Occipital lobe (tissue), 2 donors: ENCODE data around the gene RASGRF2. TPM values are rescaled to one million over a fixed set of nuclear protein-coding genes. Genes with fewer than 3 reads are reported as not detected.

Experiments used
- DNase-seq: peaks from one replicate; lab custom pipeline; 2025; lab: John Stamatoyannopoulos, UW
- total RNA-seq: library from RNA; depleted of rRNA; stranded (reverse); fragments of >200 nt; gene quantifications from one replicate; pipeline ENCODE4 v1.2.3, GENCODE V29; 2014

RASGRF2 gene
- total RNA-seq, 1 donor from 2014 or later: 20.0 TPM

DNA sequence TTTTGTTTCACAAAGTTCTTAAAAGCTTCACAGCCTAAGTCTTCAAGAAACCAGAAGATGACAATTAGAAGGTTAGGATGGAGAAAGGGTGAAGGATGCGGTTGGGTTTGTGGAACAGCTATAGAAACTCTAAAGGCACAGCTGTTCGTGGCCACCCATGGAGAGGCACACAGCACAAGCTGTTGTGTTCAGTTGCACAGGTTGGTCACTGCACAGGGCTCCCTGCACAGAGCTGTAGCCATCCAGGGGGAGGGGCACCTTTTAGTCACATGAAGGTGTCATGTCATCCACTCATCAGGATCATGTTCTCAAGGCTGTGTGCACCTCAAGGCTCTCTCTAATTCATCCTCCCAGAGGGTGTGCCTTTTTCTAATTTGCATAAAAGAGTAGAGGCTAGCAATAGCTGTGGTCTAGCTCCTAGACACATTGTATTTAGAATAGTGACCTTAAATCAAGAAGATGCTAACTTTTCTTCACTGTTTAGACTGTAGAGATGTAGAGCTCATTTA is 5.0 kb upstream of the RASGRF2 start:
- no peak for DNase-seq

DNA sequence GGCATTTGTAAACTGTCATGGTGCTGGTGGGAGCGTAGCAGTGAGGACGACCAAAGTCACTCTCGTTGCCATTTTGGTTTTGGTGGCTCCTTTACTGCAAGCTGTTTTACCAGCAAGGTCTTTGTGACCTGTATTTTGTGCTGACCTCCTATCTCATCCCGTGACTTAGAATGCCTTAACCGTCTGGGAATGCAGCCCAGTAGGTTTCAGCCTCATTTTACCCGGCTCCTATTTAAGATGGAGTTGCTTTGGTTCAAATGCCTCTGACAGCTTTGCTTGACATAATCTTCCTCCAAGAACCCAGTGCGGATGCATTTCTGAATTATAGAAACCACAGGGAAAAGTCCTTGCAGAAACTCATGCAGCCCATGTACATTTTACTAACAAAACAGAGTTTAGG is 3.9 kb upstream of the RASGRF2 start:
- DNase-seq: no peak

DNA sequence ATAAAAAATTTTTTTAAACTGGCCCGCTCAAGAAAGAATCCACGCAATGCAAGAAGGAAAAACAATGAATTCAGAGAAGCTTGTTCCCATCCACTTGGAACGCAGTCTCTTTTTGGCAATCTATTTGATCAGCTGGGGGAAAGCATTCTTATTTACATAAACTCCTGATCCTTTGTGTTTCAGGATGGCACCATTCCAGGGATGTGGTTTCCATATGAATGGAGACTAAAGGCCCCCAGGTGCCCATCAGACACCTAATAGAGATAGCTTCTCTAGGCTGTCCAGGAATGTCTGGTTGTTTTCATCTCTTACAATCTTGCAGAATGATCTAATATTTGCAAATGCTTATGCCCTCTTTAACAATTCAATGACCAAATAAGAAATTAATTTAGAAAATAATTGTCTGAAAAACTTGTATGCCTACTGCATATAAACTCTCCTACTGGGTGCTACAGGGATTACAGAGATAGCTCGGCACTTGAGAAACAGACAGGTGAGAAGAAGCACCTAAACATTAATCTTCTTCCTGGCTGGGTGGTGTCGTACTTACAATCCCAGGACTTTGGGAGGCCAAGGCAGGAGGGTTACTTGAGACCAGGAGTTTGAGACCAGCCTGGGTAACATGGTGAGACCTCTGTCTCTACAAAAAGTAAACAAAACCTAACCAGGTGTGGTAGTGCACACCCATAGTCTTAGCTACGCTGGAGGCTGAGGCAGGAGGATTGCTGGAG is 3.0 kb upstream of the RASGRF2 start:
- no peak for DNase-seq

DNA sequence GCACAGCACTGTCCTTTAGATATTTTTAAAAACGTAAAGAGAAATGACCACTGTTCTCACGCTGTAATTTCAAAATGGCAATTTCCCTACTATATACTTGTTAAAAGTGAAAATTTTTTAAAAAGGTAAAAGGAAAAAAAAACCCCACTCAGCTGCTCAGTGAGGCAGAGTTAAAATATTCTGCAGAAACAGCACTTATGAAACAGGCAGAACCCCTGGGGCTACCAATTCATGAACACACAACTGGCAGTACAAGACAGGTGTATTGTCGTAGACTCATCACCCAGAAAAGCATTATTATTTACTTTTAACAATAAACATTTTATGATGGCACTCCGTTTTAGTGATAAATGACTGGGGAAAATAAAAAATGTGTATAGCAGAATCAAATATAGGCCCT is 1.5 kb upstream of the RASGRF2 start:
- DNase-seq: no peak

DNA sequence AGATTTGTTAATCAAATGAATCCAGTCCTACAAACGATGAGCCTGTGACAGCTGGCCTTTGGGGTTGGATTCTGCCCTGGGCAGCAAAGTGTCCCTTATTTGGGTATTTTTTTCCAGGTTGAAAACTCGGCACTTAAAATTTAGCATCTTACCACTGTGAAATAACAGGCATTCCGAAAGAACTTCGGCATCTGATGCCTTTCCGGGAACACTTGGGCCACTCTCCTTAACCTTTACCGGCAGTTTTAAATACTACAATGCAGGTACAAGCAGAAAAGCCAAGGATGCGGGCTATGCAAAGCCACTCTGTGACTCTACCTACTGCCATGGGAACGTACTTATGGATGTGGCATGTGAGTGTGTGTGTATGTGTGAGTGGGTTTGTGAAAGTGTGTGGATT is 1.0 kb upstream of the RASGRF2 start:
- no peak for DNase-seq

DNA sequence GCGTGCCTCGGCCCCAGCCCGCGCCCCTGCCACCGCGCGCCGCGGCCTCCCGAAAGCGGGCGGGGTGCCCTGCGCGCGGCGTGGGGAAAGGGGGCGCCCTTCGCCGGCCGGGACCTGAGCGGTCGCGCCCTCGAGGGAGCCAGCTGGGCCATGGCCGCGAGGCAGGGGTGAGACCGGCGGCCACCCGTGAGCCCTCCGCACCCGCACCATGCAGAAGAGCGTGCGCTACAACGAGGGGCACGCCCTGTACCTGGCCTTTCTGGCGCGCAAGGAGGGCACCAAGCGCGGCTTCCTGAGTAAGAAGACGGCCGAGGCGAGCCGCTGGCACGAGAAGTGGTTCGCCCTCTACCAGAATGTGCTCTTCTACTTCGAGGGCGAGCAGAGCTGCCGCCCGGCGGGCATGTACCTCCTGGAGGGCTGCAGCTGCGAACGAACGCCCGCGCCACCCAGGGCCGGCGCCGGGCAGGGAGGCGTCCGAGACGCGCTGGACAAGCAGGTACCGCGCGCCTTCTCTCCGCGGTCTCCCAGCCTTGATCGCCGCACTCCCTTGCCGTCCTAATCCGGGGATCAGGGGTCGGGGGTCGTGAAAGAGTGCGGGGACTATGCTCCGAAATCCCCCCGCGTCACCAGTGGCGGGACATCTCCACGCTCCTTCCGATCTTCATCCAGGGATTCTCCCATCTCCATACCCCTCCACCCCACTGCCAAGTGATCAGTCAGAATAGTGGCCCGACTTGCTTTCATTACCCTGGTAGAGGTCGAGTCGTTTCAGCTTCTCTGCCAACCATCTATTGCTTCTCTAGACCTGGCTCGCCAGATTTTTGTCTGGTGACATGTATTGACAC is 590 bp downstream of the RASGRF2 start:
- peak; percentile 59 for DNase-seq

DNA sequence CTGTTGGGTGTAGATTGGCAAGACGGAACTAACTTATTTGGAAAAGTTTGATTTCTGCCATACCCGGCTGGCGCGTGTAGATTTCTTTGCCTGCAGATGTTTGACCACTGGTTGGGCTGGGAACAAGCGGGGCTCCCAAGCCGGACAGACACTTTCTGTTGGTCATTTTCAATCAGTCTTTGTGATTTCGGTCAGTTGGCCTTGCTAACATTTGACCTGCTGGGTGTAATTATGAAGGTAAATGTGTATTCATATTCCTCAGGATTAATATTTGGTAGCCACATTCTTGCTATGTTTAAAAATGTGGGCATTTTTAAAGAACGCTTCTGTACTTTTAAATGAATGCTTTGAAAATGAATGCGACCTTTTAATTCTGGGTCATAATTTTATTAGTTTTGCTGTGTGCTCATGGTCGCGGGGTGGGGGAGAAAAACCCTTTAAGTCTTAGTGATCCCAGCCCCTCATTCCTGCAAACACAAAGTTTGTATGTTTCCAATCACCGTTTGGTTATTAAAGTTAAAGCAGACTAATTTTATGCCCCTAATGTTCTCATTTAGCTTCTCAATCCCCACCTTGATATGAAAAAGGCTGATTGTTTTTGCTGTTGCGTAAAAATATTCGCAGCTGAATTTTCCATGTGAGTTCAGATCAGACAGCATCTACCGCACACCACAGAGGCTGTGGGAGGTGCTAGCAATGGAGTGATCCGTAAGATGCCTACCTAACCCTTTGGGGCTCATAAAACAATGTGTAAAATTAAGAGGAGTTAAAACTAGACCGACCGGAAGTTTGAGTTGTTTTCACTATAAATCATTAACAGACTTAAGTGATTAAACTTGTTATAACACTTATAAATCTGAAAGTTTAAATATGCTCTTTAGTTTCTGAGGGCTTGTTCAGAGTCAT is 1.5 kb downstream of the RASGRF2 start:
- DNase-seq: no peak

DNA sequence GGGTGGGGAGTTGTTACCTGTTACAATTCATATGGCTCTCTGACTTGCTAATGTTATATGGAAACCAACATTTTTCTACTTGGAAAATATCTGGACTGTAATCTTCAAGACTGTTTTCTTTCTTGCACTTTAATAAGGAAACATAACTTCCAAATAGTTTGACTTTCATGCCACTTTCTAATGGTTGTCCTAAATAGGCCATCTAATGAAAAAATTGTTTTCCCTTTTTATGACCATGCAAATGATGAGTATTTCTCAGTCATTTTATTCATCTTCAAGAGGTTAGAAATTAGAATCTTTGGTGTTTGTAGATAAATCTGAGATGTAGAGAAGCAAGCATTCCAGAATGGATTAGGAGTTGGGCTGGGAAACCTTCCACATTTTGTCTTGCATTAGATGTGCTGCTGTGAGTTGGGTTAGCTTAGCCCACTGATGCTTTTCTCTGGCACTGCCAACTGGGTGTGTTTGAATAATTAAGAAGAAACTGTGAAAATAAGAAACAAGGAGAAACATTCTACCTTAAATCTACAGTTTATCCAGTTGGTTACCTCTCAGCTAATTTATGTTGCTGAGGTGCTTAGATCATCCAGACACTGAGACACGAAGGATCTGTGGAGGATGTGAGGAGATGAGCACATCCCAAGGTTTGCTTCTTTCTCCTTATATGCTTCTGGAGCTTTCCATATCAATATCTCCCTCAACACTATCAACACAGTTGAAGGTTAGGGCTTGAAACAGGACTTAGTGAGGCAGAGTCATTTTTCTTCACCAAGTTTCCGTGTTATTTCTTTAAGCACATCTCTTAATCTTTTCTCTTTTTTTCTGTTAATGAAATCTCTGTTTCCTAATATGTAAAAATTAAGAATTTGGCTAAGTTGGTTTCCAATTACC is 2.7 kb downstream of the RASGRF2 start:
- no peak for DNase-seq

DNA sequence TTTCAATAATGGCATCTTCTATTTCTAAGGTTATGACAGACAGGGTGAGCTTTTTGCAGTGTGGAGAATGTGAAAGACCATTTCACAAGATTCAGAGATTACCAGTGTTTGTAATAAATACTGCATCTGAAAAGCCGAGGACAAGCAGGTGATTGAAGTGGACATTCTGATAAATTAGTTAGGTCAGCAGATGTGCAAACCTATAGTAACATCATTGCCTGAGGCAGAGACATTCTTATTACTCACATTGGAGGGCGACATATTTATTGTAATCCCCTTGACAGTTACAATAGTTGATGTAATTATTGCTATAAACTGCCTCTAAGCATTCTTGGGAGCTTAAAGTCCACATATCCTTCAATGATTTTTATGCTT is 3.3 kb downstream of the RASGRF2 start:
- no peak for DNase-seq

DNA sequence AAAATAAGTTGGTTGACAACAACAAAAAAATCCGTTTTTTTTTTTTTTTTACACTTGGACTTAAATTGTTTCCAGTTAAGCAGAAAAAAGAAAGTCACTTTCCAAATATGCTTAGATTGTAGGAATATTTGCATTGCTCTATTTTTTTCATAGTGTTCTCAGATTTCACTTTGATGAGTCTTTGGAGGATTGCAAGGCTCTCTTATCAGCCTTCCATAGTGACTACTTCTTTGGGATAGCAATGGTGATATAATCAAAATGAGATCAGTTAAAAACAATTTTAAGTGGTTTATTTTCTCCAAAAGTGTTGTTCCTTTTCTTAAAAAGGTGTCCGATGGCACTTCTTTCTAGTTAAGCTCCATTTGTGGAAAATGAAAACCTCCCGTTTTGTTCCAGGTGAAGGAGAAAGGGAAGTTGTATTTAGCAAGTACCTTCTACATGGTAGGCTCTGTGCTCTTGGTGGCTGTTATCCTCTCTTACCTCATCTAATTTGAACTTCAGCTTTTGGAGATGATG is 3.9 kb downstream of the RASGRF2 start:
- no peak for DNase-seq

DNA sequence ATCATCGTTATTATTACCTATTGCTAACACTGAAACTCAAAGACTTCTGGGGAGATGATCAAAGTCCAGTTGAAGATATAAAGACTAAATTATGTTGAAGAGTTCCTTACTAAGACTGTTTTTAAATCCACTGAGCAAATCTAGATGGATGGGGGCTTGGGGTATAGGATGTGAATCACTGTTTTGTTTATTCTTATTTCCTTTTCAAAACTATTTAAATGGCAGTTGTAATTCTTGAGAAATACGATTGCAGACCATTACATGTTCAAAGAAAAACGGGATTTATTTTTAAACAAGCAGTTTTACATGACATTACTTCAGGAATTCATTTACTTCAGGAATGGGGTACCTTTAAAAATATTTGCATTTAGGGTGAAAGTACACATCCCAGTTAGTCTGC is 4.3 kb downstream of the RASGRF2 start:
- no peak for DNase-seq

DNA sequence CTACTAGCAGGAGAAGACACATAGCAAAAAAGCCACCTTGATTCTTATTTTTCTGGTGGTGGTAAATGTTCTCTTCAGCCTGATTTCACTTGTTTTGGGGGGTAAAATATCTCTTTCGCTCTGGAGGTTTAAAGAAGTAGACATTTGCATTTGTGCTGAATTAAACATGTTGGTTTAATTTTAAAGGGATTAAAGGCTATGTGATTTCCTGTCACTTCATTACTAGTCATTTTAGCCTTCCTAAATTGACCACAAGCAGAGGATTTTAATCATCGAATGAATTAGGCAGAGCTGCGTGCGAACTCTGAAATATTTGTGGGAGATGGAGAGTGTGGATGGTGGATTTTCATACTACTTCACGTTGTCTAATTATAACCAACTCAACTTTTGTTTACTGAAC is 4.8 kb downstream of the RASGRF2 start:
- no peak for DNase-seq

DNA sequence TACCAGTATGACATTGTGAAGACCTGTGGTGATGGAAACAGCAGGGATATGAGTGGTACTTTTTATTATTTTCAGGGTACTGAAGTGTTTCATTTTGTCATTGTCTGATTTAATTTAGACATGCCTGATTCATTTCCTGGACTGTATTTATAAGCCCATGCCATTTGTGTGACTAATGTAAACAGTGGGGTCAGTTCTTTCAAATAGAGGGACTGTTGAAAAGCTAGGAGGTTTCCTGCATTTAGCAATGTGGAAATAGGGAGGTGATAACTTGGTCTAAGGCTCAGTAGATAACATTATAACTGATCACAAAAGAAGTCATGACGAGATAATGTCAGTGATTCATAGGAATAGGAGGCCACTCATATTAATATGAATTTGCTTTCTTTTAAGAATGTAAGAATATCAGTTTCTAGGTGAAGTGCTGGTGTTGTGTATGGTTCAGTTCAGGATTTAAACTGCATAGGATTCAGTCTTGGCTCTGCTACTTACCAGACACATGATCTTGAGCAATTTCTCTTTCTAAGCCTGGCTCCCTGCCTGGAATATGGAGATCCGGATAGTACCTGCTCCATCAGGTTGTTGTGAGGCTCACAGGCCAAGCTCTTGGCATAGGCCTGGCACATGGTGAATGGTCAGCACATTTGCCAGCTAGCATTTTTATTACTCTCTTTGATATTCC is 7.5 kb downstream of the RASGRF2 start:
- DNase-seq: peak; percentile 34

DNA sequence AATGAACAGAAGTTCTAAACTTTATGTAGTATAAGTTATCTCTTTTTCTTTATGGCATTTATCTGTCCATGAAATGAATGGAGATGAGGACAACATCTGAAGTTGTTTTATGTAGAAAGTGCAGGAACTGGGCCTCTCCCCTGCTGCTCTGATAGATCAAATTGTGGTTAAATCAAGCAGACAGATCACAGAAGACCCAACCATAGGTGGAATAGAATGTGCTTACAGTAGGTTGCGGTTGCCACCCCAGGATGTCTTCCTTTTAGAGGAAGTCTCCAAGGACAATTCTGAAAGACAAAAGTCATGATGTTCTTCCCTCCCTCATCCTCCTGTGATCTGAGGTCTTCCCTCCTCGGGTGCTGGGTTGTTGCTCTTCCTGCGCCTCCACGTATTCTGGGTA is 12.9 kb downstream of the RASGRF2 start:
- DNase-seq: no peak

DNA sequence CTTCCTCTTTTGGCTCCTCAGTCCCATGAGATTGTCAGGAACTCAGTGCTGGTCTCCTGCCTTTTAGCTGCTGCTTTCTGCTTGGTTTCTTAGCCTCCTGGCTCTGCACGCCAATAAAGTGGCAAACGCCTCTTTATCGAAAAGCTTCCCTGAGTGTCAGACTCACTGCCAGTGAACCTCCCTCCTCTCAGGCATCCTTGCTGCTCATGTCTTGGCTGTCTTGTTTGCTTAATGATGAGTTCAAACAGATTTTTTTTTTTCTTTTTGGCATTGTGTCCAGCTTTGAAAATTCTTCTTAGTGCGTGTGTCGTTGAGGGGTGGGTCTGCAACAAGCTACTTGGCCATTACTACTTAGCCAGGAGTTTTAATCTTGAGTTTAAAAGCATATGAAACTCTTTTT is 14.9 kb downstream of the RASGRF2 start:
- no peak for DNase-seq

DNA sequence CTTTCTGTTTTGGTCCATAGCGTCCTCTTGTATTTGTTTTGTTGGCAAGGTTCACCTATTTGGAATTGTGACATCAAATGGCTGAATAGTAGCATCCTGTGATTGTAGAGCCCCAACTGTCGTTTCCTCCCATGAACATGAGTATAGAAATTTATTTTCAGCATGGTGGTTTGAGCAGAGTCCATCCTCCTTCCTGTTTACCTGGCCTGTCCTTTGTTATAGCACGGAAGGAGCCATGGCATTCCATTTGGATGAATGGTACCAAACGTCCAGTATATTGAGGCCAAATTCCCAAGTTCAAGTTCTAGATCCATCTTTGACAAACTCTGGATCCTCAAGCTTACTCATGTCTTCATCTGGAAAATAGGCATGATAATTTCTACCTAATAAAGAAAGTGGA is 16.8 kb downstream of the RASGRF2 start:
- DNase-seq: no peak

DNA sequence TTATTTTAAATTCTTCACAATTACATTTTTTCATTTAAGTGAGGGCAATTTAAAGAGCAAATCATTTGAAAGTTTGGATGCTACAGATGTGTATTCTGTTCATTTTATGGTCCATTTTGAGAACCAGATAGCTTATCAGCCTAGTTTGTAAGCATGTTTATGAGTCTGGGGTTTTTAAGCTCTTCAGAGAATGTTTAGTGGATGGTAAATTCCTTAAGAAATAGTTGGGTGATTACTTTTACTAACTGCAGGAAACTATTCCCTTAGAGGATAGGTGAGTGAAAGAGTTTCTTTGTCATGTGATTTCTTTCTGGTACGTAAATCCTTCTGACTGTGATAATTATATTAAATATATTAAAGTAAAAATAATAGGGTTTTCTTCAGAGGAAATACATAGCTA is 17.6 kb downstream of the RASGRF2 start:
- no peak for DNase-seq

DNA sequence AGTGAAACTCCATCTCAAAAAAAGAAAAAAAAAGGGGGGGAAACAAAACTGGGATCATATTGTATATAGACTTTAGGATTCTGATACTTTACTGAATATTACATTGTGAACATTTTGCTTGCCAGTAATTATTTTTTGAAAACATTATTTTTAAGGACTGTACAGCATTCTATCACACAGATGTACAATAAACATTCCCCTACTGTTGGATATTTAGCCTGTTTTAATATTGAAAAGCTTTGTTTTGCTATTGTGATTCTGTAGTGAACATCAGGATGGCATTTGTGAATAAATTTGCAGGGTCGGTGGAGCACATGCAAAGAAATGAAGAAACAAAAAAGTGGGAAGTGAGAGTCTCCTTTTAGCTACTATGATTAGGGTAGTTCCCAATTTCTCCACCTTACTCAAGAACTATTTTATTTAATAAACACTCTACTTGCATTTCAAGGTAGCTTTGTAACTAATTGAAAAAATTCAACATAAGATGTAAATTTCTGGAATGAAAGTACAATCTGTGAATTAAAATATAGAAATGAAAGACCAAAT is 18.7 kb downstream of the RASGRF2 start:
- DNase-seq: no peak

DNA sequence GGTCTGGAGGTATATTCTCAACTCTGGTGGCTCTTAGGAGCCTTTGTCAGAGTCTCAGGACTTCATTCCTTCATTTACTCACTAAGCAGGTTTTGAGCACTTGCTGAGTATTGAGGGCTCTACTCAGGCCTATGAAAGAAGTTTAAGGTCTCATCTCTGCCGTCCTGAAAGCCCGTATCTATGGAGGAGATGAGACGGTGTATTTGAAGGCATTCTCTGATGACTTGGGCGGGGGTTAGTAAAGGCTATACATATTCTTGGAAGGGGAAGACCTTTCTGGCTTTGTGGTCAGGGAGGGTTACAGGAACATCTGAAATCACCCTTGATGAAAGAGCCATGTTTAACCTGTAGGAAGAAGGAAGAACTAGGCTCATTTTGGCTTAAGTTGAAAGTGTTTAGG is 21.9 kb downstream of the RASGRF2 start:
- no peak for DNase-seq
